ENCODE results near the gene KIAA1614. TPM values are rescaled to one million over a fixed set of nuclear protein-coding genes. Genes with fewer than 3 reads are reported as not detected.

KIAA1614 gene
- total RNA-seq, 1 donor from 2014 or later: 5.7 TPM

- DNase-seq (ENCODE audit: low spot score in 2 of 2) (no peak), FAIRE-seq (no peak)
Observed at GRCh38 chr1:180981596-180982387, 69.1 kb downstream of the KIAA1614 start.

- peak; percentile 86 for FAIRE-seq
- peak in 1 of 2 donors; percentile 43 for DNase-seq (ENCODE audit: low spot score in 2 of 2)
Observed at GRCh38 chr1:180982422-180982821, 69.7 kb downstream of the KIAA1614 start.

GRCh38 chr1:180988253-180988752 lies 75.6 kb downstream of the KIAA1614 start:
- DNase-seq (ENCODE audit: low spot score in 2 of 2): no peak
- no peak for FAIRE-seq

- FAIRE-seq (no peak), DNase-seq (ENCODE audit: low spot score in 2 of 2) (no peak)
Observed at GRCh38 chr1:180994262-180994661, 81.6 kb downstream of the KIAA1614 start.

- FAIRE-seq (no peak), DNase-seq (ENCODE audit: low spot score in 2 of 2) (no peak)
Observed at GRCh38 chr1:180997843-180998504, 85.3 kb downstream of the KIAA1614 start.

Other genes starting within 250 kb of the KIAA1614 start
- 81.9 TPM for gene STX6, start 110.0 kb downstream of the KIAA1614 start, total RNA-seq
- gene MR1, start 121.1 kb downstream of the KIAA1614 start, total RNA-seq: 0.41 TPM
- 22.0 TPM for gene IER5, start 175.8 kb downstream of the KIAA1614 start, total RNA-seq